Peyer's patch (tissue), 4 donors: ENCODE measurements around the gene MRPL10.
"Not testable (repeated sequence)": the region's sequence is repeated elsewhere in the genome, so short reads cannot be mapped to it uniquely, and the experiment has no call there.

ENCODE experiments used
- POLR2A ChIP-seq, 2 donors: fragments of 450-650 bp; IDR thresholded peaks; one replicate each; pipeline ENCODE4 v1.5.1; 2017; ENCODE audit warnings: antibody characterized with exemption in 2 of 2, mild to moderate bottlenecking in 2 of 2, moderate library complexity in 2 of 2
- TF ChIP-seq, protein P1 (sequence below), 6 experiments: fragments of 450-650 bp in 4 of 6; fragments of 200-600 bp in 2 of 6; sonication (generic) in 1 of 6; IDR thresholded peaks; one replicate each; pipeline ENCODE4 v1.5.1; 2017 to 2019; ENCODE audit warnings: antibody characterized with exemption in 6 of 6, mild to moderate bottlenecking in 3 of 6, moderate library complexity in 1 of 6

DNA sequence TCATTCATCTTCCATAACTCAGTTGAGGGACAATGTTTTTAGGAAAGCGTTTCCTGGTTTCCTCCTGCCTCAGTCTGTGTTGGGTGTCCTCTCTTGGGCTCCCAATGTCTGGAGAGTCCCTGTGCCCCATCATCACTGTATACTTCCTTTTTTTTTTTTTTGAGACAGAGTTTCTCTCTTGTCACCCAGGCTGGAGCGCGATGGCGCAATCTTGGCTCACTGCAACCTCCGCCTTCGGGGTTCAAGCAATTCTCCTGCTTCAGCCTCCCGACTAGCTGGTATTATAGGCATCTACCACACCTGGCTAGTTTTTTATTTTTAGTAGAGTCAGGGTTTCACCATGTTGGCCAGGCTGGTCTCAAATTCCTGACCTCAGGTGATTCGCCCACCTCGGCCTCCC, 57.7 kb downstream of the MRPL10 start:
- TF ChIP-seq POLR2A (IDR thresholded peaks at IDR 0.05), result not testable (repeated sequence)
- TF ChIP-seq, protein P1, sequence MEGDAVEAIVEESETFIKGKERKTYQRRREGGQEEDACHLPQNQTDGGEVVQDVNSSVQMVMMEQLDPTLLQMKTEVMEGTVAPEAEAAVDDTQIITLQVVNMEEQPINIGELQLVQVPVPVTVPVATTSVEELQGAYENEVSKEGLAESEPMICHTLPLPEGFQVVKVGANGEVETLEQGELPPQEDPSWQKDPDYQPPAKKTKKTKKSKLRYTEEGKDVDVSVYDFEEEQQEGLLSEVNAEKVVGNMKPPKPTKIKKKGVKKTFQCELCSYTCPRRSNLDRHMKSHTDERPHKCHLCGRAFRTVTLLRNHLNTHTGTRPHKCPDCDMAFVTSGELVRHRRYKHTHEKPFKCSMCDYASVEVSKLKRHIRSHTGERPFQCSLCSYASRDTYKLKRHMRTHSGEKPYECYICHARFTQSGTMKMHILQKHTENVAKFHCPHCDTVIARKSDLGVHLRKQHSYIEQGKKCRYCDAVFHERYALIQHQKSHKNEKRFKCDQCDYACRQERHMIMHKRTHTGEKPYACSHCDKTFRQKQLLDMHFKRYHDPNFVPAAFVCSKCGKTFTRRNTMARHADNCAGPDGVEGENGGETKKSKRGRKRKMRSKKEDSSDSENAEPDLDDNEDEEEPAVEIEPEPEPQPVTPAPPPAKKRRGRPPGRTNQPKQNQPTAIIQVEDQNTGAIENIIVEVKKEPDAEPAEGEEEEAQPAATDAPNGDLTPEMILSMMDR (IDR thresholded peaks at IDR 0.05), result not testable (repeated sequence)
